Lower leg skin (tissue), 3 donors: ENCODE measurements around the gene CDK5.
"Not testable (repeated sequence)": the region's sequence is repeated elsewhere in the genome, so short reads cannot be mapped to it uniquely, and the experiment has no call there.

ENCODE experiments used
- CTCF ChIP-seq, 3 donors: fragments of 450-650 bp; IDR thresholded peaks; one replicate each; pipeline ENCODE4 v1.5.1; 2016; ENCODE audit warnings: antibody characterized with exemption in 3 of 3, mild to moderate bottlenecking in 3 of 3, moderate library complexity in 2 of 3
- POLR2A ChIP-seq, 2 donors: fragments of 450-650 bp; IDR thresholded peaks; one replicate each; pipeline ENCODE4 v1.6.1; 2016 to 2017; ENCODE audit warnings: antibody characterized with exemption in 2 of 2, mild to moderate bottlenecking in 1 of 2, moderate library complexity in 1 of 2

GRCh38 chr7:151011616-151012015, 46.1 kb downstream of the CDK5 start:
- TF ChIP-seq CTCF, POLR2A (IDR thresholded peaks at IDR 0.05): not testable (repeated sequence)
